ENCODE measurements around the gene LIMD2. TPM values are rescaled to one million over a fixed set of nuclear protein-coding genes. Genes with fewer than 3 reads are reported as not detected.
A peak's percentile ranks its signal among the peaks of the same experiment; 100 is the strongest.

Gene LIMD2
- total and polyA plus RNA-seq, 4 donors: 15.6 to 23.1 (median 21.9) TPM

DNA sequence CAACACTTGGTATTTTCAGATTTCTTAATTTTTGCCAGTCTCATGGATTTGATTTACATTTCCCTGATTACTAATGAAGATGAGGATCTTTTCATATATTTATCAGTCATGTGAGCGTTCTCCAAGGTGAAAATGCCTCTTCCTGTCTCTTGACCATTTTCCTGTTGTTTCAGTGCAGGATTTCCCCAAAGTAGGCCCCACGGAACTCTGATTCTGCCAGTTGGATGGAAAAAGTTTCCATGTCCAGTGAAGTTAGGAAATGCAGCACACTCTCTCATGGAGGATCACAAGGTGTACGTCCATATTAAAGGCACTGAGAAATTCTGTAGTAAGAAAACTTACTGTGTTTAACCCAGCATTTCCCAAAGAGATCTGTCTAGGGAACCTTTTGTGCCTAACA is 16.5 kb upstream of the LIMD2 start:
- H3K4me3 ChIP-seq (ENCODE audit: low read length in 2 of 2): no peak overlapping the region
- no peak for DNase-seq
- intact Hi-C loops (cut with DNase I): no loop called here
- 90 to 94% methylated on average over 3 of the region's 3 CpGs for WGBS, 2 donors
- H3K36me3 ChIP-seq (ENCODE audit: control insufficient read depth in 1 of 2, insufficient read depth in 2 of 2, low read length in 1 of 2): peaks cover 0 to 3% of the 10 kb centered on the region in 2 donors
- no peak overlapping the region for H3K27ac ChIP-seq (ENCODE audit: low read depth in 1 of 2, low read length in 2 of 2)
- H3K4me1 ChIP-seq (ENCODE audit: control insufficient read depth in 1 of 2, insufficient read depth in 2 of 2, low read length in 2 of 2): no peaks in the 10 kb centered on the region
- ATAC-seq (ENCODE audit: low FRiP score): no peak
- H3K27me3 ChIP-seq (ENCODE audit: control insufficient read depth in 1 of 2, insufficient read depth in 2 of 2, low read length in 1 of 2): no peaks in the 10 kb centered on the region
- no peaks in the 10 kb centered on the region for H3K9me3 ChIP-seq (ENCODE audit: control insufficient read depth, low read length)

DNA sequence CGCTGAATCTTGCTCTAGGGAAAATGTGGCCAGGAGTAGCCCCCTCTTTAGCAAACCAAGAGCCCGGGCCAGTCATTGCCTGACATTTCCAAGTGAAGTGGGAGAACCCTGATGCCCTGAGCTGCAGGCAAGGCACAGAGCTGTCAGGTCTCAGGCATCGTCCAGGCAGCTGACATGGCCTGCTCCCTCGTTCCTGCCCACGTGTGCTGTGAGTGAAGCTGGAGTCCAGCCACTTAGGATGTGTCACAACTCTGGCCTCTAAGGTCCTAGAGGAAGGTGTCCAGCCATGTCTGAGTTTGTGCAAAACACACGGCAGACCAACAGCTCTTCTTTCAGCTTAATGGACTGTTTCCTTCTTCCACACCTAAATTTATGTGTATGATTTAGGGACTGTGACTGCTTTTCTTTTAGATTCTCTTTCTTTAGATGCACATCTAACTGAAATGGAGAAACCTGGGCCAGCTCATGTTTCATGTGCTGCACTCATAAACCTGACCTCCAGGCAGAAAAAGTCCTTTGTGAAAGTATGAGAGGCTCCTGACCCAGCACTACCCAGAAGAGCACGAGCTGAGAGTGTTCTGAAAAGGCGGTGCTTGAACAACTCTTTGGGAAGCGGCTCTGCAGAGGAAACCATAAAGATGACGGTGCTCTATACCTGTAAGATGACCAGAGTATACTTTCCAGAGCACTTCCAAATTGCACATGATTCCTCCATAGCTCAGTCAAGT is 14.8 kb upstream of the LIMD2 start:
- 58 to 62% methylated on average over 10 of the region's 10 CpGs for whole genome bisulfite sequencing, 2 donors
- Histone ChIP-seq H3K9me3 (ENCODE audit: control insufficient read depth, low read length) (no peaks in the 10 kb centered on the region), H3K4me3 (ENCODE audit: low read length in 2 of 2) (no peak overlapping the region), H3K4me1 (ENCODE audit: control insufficient read depth in 1 of 2, insufficient read depth in 2 of 2, low read length in 2 of 2) (no peaks in the 10 kb centered on the region), H3K27me3 (ENCODE audit: control insufficient read depth in 1 of 2, insufficient read depth in 2 of 2, low read length in 1 of 2) (no peaks in the 10 kb centered on the region), H3K36me3 (ENCODE audit: control insufficient read depth in 1 of 2, insufficient read depth in 2 of 2, low read length in 1 of 2) (peaks cover 3 to 7% of the 10 kb centered on the region in 2 donors), H3K27ac (ENCODE audit: low read depth in 1 of 2, low read length in 2 of 2) (no peak overlapping the region)
- intact Hi-C loops (cut with DNase I): no loop called here
- DNase-seq (no peak), ATAC-seq (ENCODE audit: low FRiP score) (peak; percentile 22)

DNA sequence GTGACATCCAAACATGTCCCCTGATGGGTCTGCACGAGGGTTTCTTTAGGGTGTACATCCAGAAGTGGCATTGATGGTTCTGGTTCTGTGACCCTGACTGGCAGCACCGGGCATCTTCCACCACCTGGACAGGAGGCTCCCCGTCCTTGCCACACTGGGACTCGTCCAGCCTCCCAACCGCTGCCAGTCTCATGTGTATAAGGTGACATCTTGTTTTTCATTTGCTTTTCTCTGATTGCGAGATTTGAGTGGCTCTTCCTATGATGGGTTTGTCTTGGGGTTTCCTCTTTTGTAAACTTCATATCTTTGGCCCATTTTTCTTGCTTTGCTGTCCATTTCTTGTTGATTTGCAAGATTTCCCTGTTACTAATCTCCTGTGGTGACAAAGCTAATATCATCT is 9.2 kb upstream of the LIMD2 start:
- H3K9me3 ChIP-seq (ENCODE audit: control insufficient read depth, low read length): no peaks in the 10 kb centered on the region
- DNase-seq (peak in 1 of 2 donors; percentile 61), ATAC-seq (ENCODE audit: low FRiP score) (no peak)
- H3K4me3 ChIP-seq (ENCODE audit: low read length in 2 of 2): no peak overlapping the region
- H3K36me3 ChIP-seq (ENCODE audit: control insufficient read depth in 1 of 2, insufficient read depth in 2 of 2, low read length in 1 of 2): peaks cover 3 to 15% of the 10 kb centered on the region in 2 donors
- WGBS, 2 donors: 93 to 94% methylated on average over 6 of the region's 6 CpGs
- H3K4me1 ChIP-seq (ENCODE audit: control insufficient read depth in 1 of 2, insufficient read depth in 2 of 2, low read length in 2 of 2): no peaks in the 10 kb centered on the region
- no peak overlapping the region for H3K27ac ChIP-seq (ENCODE audit: low read depth in 1 of 2, low read length in 2 of 2)
- intact Hi-C loops (cut with DNase I): no loop called here
- no peaks in the 10 kb centered on the region for H3K27me3 ChIP-seq (ENCODE audit: control insufficient read depth in 1 of 2, insufficient read depth in 2 of 2, low read length in 1 of 2)

DNA sequence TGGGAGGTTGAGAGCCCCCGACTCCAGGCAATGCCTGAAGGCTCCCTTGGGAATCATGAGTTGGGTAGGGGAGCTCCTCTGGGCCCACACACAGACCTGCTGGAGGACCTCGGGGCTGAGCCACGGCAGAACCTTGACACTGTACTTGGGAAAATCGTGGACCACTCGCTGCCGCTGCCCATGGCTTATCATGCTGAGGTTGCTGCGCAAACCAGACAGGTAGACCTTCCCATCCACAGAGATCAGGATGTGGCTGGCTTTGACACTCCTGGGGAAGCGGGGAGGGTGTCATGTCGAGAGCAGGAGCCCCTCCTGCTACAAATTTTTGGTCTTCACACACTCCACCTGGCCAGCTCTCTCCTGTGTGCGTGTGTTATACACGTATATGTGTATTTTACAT is 7.2 kb upstream of the LIMD2 start:
- intact Hi-C loops (cut with DNase I): no loop called here
- Histone ChIP-seq H3K4me3 (ENCODE audit: low read length in 2 of 2) (no peak overlapping the region), H3K9me3 (ENCODE audit: control insufficient read depth, low read length) (no peaks in the 10 kb centered on the region), H3K4me1 (ENCODE audit: control insufficient read depth in 1 of 2, insufficient read depth in 2 of 2, low read length in 2 of 2) (no peaks in the 10 kb centered on the region), H3K36me3 (ENCODE audit: control insufficient read depth in 1 of 2, insufficient read depth in 2 of 2, low read length in 1 of 2) (peaks cover 3 to 13% of the 10 kb centered on the region in 2 donors), H3K27me3 (ENCODE audit: control insufficient read depth in 1 of 2, insufficient read depth in 2 of 2, low read length in 1 of 2) (no peaks in the 10 kb centered on the region), H3K27ac (ENCODE audit: low read depth in 1 of 2, low read length in 2 of 2) (no peak overlapping the region)
- peak in 1 of 2 donors; percentile 54 for DNase-seq
- ATAC-seq (ENCODE audit: low FRiP score): no peak
- 84 to 88% methylated on average over 11 of the region's 11 CpGs for WGBS, 2 donors

DNA sequence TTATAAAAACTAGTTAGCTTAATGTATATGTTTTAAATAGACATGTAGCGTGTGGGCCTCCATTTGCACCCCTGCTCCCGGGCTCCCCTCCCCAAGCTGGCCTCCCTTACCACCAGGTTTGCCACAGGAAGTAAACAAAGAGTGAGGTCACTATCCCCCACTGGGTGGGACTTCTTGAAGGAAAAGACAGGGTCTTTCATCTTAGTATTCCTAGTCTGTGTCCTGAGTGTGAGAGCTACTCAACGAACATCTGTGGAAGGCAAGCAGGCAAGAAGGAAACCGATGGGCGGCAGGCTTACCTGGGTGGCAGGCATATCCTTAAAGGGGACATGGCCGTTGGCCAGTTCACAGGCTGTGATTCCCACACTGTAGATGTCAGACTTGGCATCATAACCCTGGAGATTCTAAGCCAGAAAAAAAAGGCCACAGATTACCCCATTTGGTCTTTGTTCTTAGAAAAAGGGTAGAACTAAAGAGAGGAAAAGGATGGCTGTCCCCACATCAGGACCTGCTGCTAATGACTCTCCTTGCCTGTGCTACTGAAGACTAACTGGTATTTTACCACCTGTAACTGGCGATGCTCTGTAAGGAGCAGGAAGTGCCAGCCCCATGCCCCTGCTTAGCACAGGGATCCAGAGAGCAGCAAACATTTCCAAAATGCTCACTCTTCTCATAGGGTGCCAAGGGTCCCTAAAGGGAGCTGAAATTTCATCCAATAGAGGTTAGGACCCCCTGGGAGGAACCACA is 6.6 kb upstream of the LIMD2 start:
- Histone ChIP-seq H3K27me3 (ENCODE audit: control insufficient read depth in 1 of 2, insufficient read depth in 2 of 2, low read length in 1 of 2) (no peaks in the 10 kb centered on the region), H3K27ac (ENCODE audit: low read depth in 1 of 2, low read length in 2 of 2) (no peak overlapping the region), H3K36me3 (ENCODE audit: control insufficient read depth in 1 of 2, insufficient read depth in 2 of 2, low read length in 1 of 2) (peaks cover 3 to 11% of the 10 kb centered on the region in 2 donors), H3K9me3 (ENCODE audit: control insufficient read depth, low read length) (no peaks in the 10 kb centered on the region), H3K4me3 (ENCODE audit: low read length in 2 of 2) (no peak overlapping the region), H3K4me1 (ENCODE audit: control insufficient read depth in 1 of 2, insufficient read depth in 2 of 2, low read length in 2 of 2) (no peaks in the 10 kb centered on the region)
- intact Hi-C loops (cut with DNase I): no loop called here
- ATAC-seq (ENCODE audit: low FRiP score) (no peak), DNase-seq (no peak)
- WGBS, 2 donors: 84 to 85% methylated on average over 7 of the region's 7 CpGs

DNA sequence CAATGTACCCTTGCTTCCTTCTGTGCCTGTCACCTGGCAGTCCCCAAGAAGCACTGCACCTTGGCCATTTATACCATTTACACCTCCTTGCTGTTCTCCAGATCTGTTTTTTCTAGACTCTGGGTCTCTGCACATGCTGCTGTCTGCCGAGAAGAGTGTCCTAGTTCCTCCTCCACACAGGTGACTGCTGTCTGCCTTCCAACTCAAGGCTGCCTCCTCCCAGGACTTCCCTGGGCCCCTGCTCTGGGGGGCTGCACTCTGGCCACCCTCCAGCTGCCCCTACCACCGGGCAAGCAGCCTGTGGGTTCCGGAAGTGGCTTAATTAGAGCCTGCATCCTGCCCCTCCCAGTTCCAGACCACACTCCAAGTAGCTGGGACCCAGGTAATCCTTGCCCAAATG is 5.7 kb upstream of the LIMD2 start:
- Histone ChIP-seq H3K36me3 (ENCODE audit: control insufficient read depth in 1 of 2, insufficient read depth in 2 of 2, low read length in 1 of 2) (peaks cover 3 to 9% of the 10 kb centered on the region in 2 donors), H3K4me3 (ENCODE audit: low read length in 2 of 2) (no peak overlapping the region), H3K27me3 (ENCODE audit: control insufficient read depth in 1 of 2, insufficient read depth in 2 of 2, low read length in 1 of 2) (no peaks in the 10 kb centered on the region), H3K27ac (ENCODE audit: low read depth in 1 of 2, low read length in 2 of 2) (no peak overlapping the region), H3K4me1 (ENCODE audit: control insufficient read depth in 1 of 2, insufficient read depth in 2 of 2, low read length in 2 of 2) (no peaks in the 10 kb centered on the region), H3K9me3 (ENCODE audit: control insufficient read depth, low read length) (no peaks in the 10 kb centered on the region)
- DNase-seq (no peak), ATAC-seq (ENCODE audit: low FRiP score) (no peak)
- WGBS, 2 donors: 69 to 77% methylated on average over 3 of the region's 3 CpGs
- intact Hi-C loops (cut with DNase I): no loop called here

DNA sequence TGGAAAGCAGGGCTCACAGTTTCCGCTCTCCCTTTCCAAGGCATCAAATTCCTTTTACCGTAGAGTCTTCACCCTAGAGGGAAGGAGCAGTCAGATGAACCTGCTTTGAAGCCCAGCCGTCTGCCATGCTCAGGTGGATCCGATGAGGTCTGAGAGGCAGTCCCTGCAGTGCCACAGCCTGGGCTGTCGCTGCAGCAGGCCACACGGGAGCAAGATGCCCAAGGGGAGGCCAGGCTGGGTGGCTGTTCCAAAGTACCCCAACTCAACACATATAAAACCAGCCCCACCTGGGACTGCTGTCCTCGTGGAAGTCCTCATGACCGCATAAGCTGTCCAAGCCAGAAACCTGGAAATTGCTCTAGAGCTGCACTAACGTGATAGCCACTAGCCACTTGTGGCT is 4.9 kb upstream of the LIMD2 start:
- peaks cover 0 to 7% of the 10 kb centered on the region in 2 donors for H3K36me3 ChIP-seq (ENCODE audit: control insufficient read depth in 1 of 2, insufficient read depth in 2 of 2, low read length in 1 of 2)
- no peak for ATAC-seq (ENCODE audit: low FRiP score)
- H3K27me3 ChIP-seq (ENCODE audit: control insufficient read depth in 1 of 2, insufficient read depth in 2 of 2, low read length in 1 of 2): no peaks in the 10 kb centered on the region
- DNase-seq: no peak
- H3K4me3 ChIP-seq (ENCODE audit: low read length in 2 of 2): no peak overlapping the region
- H3K4me1 ChIP-seq (ENCODE audit: control insufficient read depth in 1 of 2, insufficient read depth in 2 of 2, low read length in 2 of 2): no peaks in the 10 kb centered on the region
- 82 to 87% methylated on average over 9 of the region's 9 CpGs for whole genome bisulfite sequencing, 2 donors
- H3K27ac ChIP-seq (ENCODE audit: low read depth in 1 of 2, low read length in 2 of 2): no peak overlapping the region
- H3K9me3 ChIP-seq (ENCODE audit: control insufficient read depth, low read length): no peaks in the 10 kb centered on the region
- intact Hi-C loops (cut with DNase I): no loop called here

DNA sequence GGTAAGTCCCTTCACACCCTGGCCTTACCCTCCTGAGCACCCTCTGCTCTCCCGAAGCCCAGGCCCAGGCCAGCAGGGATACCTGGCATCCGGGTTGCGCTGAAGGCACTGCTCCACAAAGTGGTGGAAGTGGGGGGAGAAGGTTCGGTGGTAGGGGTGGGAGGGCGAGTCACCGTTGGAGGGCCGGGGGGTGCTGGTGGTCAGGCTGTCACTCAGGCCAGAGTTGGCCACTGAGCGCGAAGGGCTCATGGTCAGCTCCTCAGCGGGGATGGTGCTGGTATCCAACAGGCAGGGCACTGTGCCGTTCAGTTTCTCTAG is 4.3 kb upstream of the LIMD2 start:
- no peaks in the 10 kb centered on the region for H3K27me3 ChIP-seq (ENCODE audit: control insufficient read depth in 1 of 2, insufficient read depth in 2 of 2, low read length in 1 of 2)
- no peaks in the 10 kb centered on the region for H3K4me1 ChIP-seq (ENCODE audit: control insufficient read depth in 1 of 2, insufficient read depth in 2 of 2, low read length in 2 of 2)
- intact Hi-C loops (cut with DNase I): no loop called here
- no peak overlapping the region for H3K27ac ChIP-seq (ENCODE audit: low read depth in 1 of 2, low read length in 2 of 2)
- peaks cover 0 to 7% of the 10 kb centered on the region in 2 donors for H3K36me3 ChIP-seq (ENCODE audit: control insufficient read depth in 1 of 2, insufficient read depth in 2 of 2, low read length in 1 of 2)
- DNase-seq: no peak
- no peak overlapping the region for H3K4me3 ChIP-seq (ENCODE audit: low read length in 2 of 2)
- no peak for ATAC-seq (ENCODE audit: low FRiP score)
- H3K9me3 ChIP-seq (ENCODE audit: control insufficient read depth, low read length): no peaks in the 10 kb centered on the region
- WGBS, 2 donors: 90 to 91% methylated on average over 10 to 11 of the region's 11 CpGs

All from aorta (tissue), 5 donors.